Measurements from ENCODE around the gene LY6G6D.

Gene LY6G6D

DNA sequence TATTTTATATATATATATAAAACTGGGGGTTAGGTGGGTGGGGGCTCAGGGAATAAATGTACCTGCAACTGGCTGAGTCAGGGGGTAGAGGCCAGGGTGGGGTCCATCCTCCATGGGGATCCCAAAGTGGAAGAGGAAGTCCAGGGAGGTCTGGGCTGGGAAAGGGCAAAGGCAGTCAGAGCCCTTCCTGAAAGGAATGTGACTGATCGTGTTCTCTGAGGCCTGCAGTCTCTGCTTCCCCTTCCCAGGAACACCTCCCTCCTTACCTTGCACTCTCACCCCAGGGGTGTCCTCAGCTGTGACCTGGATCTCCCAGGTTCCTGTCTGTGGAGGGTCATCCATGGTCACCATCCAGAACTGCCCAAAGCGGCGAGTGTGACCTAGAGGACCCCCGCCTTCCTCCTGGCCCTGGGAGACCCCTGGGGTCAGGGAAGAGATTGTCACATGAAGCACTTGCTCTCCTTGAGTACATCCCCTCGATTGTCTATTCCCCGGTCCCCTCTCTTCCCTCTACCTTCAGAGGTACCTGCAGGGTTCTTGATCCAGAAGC, 52.0 kb downstream of the LY6G6D start:
- no peak for DNase-seq

Data from T-helper 9 cell (primary cell).